ENCODE data around the gene UST. TPM values are rescaled to one million over a fixed set of nuclear protein-coding genes. Genes with fewer than 3 reads are reported as not detected.
A peak's percentile ranks its signal among the peaks of the same experiment; 100 is the strongest.

Gene UST
- total and polyA plus RNA-seq, 2 donors (not counting 1 experiment from before 2014, with no cell fraction given) = 7.3 to 16.9 TPM

- peak overlapping the region in 1 of 5 experiments; percentile 42 for H3K4me3 ChIP-seq (ENCODE audit: control extremely low read depth in 1 of 5, extremely low read depth in 1 of 5, insufficient read depth in 1 of 5, low read depth in 2 of 5, low read length in 4 of 5)
- DNase-seq = peak; percentile 39
- H3K4me1 Mint-ChIP-seq = peaks cover 39% of the 10 kb centered on the region
- H3K9me3 Mint-ChIP-seq (ENCODE audit: insufficient read depth) = no peaks in the 10 kb centered on the region
- H4K20me1 ChIP-seq (ENCODE audit: control insufficient read depth, insufficient read depth, low read length, poor library complexity, severe bottlenecking) = no peaks in the 10 kb centered on the region
- H3K4me2 ChIP-seq (replicated peaks; ENCODE audit: low read depth, low read length, poor library complexity, severe bottlenecking) = peak overlapping the region; percentile 55
- H3K4me3 Mint-ChIP-seq = peak overlapping the region; percentile 70
- no peaks in the 10 kb centered on the region for H3K79me2 ChIP-seq (ENCODE audit: control insufficient read depth, insufficient read depth, low read length)
- peak; percentile 31 for ATAC-seq (ENCODE audit: low read depth)
- intact Hi-C loops (cut with micrococcal nuclease) = loop anchor here (5.0 kb wide), 1 partner anchor 36 kb away; no protein-coding TSS in a partner anchor
- peak overlapping the region; percentile 15 for H3K9ac ChIP-seq (ENCODE audit: low read length)
- ChIA-PET CTCF (interaction anchor here (0.8 to 3.5 kb wide), 11 partner anchors 14 to 471 kb away, joined by 3 to 19 read pairs (median 5); no protein-coding TSS in a partner anchor), POLR2A (interaction anchor here (0.8 kb wide), 1 partner anchor 13 kb away, joined by 3 read pairs; no protein-coding TSS in a partner anchor)
- peaks cover 0 to 3% (median 0%) of the 10 kb centered on the region in 3 donors for H3K9me3 ChIP-seq (ENCODE audit: control extremely low read depth in 1 of 3, control insufficient read depth in 2 of 3, insufficient read depth in 1 of 3, low read length in 2 of 3)
- WGBS (ENCODE audit: insufficient coverage) = 100% methylated on average over 2 of the region's 6 CpGs
- peak overlapping the region; percentile 5 to 7 for H3K27ac ChIP-seq (ENCODE audit: low read length in 2 of 2)
- H2AFZ ChIP-seq (ENCODE audit: insufficient read depth, low read depth, low read length, poor library complexity, severe bottlenecking) = no peak overlapping the region
- H3K27me3 Mint-ChIP-seq = no peaks in the 10 kb centered on the region
- TF ChIP-seq EZH2 (IDR thresholded peaks at IDR 0.05; ENCODE audit: borderline replicate concordance, insufficient read depth, low read depth, low read length, poor library complexity, severe bottlenecking) = no peak
- TF ChIP-seq CTCF (IDR thresholded peaks at IDR 0.05) = no peak
- H3K27ac Mint-ChIP-seq = peak overlapping the region; percentile 33
- H3K36me3 ChIP-seq (replicated peaks in 1 of 2; ENCODE audit: control extremely low read depth in 1 of 2, control insufficient read depth in 1 of 2, extremely low read depth in 1 of 2, insufficient read depth in 2 of 2, low read length in 1 of 2) = peaks cover 0 to 3% of the 10 kb centered on the region in 2 experiments
- peaks cover 22 to 32% of the 10 kb centered on the region in 2 donors for H3K4me1 ChIP-seq (ENCODE audit: control insufficient read depth in 2 of 2, insufficient read depth in 2 of 2, low read length in 2 of 2)
- H3K27me3 ChIP-seq (replicated peaks in 1 of 4; ENCODE audit: control extremely low read depth in 1 of 4, control insufficient read depth in 3 of 4, insufficient read depth in 4 of 4, low read length in 3 of 4) = no peaks in the 10 kb centered on the region
Observed at GRCh38 chr6:149046164-149046821, 299.5 kb downstream of the UST start.

- TF ChIP-seq EZH2 (IDR thresholded peaks at IDR 0.05; ENCODE audit: borderline replicate concordance, insufficient read depth, low read depth, low read length, poor library complexity, severe bottlenecking) (no peak), CTCF (IDR thresholded peaks at IDR 0.05) (no peak)
- Histone ChIP-seq H3K27me3 (replicated peaks in 1 of 4; ENCODE audit: control extremely low read depth in 1 of 4, control insufficient read depth in 3 of 4, insufficient read depth in 4 of 4, low read length in 3 of 4) (no peaks in the 10 kb centered on the region), H3K9ac (ENCODE audit: low read length) (peak overlapping the region; percentile 15), H3K79me2 (ENCODE audit: control insufficient read depth, insufficient read depth, low read length) (no peaks in the 10 kb centered on the region), H3K27ac (ENCODE audit: low read length in 2 of 2) (peak overlapping the region; percentile 5 to 7), H3K36me3 (replicated peaks in 1 of 2; ENCODE audit: control extremely low read depth in 1 of 2, control insufficient read depth in 1 of 2, extremely low read depth in 1 of 2, insufficient read depth in 2 of 2, low read length in 1 of 2) (peaks cover 0 to 3% of the 10 kb centered on the region in 2 experiments), H3K9me3 (ENCODE audit: control extremely low read depth in 1 of 3, control insufficient read depth in 2 of 3, insufficient read depth in 1 of 3, low read length in 2 of 3) (peaks cover 0 to 3% (median 0%) of the 10 kb centered on the region in 3 donors), H3K4me2 (replicated peaks; ENCODE audit: low read depth, low read length, poor library complexity, severe bottlenecking) (peak overlapping the region; percentile 55), H4K20me1 (ENCODE audit: control insufficient read depth, insufficient read depth, low read length, poor library complexity, severe bottlenecking) (no peaks in the 10 kb centered on the region), H3K4me3 (ENCODE audit: control extremely low read depth in 1 of 5, extremely low read depth in 1 of 5, insufficient read depth in 1 of 5, low read depth in 2 of 5, low read length in 4 of 5) (peak overlapping the region in 1 of 5 experiments; percentile 42), H2AFZ (ENCODE audit: insufficient read depth, low read depth, low read length, poor library complexity, severe bottlenecking) (no peak overlapping the region), H3K4me1 (ENCODE audit: control insufficient read depth in 2 of 2, insufficient read depth in 2 of 2, low read length in 2 of 2) (peaks cover 22 to 32% of the 10 kb centered on the region in 2 donors)
- 17% methylated on average over 2 of the region's 3 CpGs for WGBS (ENCODE audit: insufficient coverage)
- Mint-ChIP-seq H3K27ac (peak overlapping the region; percentile 33), H3K27me3 (no peaks in the 10 kb centered on the region), H3K4me3 (peak overlapping the region; percentile 70), H3K4me1 (peaks cover 39% of the 10 kb centered on the region), H3K9me3 (ENCODE audit: insufficient read depth) (no peaks in the 10 kb centered on the region)
- intact Hi-C loops (cut with micrococcal nuclease) = loop anchor here (5.0 kb wide), 1 partner anchor 35 kb away; no protein-coding TSS in a partner anchor
- DNase-seq = peak; percentile 50
- POLR2A ChIA-PET = no interaction called here
- CTCF ChIA-PET = interaction anchor here (1.1 to 3.5 kb wide), 10 partner anchors 14 to 470 kb away, joined by 3 to 19 read pairs (median 6); no protein-coding TSS in a partner anchor
- ATAC-seq (ENCODE audit: low read depth) = no peak
Observed at GRCh38 chr6:149046822-149047246, 300.0 kb downstream of the UST start.
